GM12872 (cell line): ENCODE data around the gene MACROH2A1.

Source experiments
- TF ChIP-seq, protein P1 (sequence below): IDR thresholded peaks from 3 replicates; pipeline ENCODE4 v1.5.1; 2011; ENCODE audit warnings: low read depth, mild to moderate bottlenecking, low read length, moderate library complexity; ENCODE audit not compliant: insufficient read depth

MACROH2A1 gene

DNA sequence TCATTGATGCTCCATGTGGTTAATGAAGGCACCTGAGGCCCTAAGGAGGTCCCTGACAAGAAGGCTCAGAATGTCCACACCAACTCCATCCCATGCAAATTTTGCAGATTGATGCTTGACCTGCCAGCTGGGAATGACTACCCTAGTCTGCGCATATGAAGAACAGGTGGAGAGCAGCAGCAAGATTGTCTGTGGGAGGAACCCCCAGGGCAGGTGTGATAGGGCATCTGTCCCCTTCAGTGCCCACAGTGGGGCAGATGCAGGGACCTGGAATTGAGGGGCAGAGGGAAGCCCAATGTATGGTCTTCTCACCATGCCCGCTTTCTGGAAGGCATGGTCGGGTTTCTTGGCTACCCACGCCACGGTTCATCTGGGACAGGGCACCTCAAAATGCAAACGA, 79.6 kb downstream of the MACROH2A1 start:
- TF ChIP-seq, protein P1, sequence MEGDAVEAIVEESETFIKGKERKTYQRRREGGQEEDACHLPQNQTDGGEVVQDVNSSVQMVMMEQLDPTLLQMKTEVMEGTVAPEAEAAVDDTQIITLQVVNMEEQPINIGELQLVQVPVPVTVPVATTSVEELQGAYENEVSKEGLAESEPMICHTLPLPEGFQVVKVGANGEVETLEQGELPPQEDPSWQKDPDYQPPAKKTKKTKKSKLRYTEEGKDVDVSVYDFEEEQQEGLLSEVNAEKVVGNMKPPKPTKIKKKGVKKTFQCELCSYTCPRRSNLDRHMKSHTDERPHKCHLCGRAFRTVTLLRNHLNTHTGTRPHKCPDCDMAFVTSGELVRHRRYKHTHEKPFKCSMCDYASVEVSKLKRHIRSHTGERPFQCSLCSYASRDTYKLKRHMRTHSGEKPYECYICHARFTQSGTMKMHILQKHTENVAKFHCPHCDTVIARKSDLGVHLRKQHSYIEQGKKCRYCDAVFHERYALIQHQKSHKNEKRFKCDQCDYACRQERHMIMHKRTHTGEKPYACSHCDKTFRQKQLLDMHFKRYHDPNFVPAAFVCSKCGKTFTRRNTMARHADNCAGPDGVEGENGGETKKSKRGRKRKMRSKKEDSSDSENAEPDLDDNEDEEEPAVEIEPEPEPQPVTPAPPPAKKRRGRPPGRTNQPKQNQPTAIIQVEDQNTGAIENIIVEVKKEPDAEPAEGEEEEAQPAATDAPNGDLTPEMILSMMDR = no peak

DNA sequence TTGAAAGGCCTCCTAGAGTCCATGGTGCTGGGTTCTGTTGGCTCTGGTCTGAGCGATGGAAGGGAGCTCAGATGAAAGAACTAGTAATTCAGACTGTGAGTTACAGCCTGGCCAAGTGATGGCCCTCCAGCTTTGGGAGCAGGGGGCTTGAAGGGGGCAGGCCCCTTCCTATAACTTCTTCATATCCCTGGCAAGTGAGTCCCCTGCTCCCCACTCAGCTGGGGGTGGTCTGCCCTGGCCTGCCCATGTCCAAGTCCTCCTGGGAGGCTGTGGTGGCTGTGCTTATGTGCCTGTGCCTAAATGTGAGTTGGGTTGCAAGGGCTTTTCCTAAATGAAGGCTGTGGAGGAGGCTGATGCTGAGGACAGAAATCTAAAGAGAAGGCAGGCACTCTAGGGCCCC, 80.1 kb downstream of the MACROH2A1 start:
- TF ChIP-seq, protein P1 = no peak

DNA sequence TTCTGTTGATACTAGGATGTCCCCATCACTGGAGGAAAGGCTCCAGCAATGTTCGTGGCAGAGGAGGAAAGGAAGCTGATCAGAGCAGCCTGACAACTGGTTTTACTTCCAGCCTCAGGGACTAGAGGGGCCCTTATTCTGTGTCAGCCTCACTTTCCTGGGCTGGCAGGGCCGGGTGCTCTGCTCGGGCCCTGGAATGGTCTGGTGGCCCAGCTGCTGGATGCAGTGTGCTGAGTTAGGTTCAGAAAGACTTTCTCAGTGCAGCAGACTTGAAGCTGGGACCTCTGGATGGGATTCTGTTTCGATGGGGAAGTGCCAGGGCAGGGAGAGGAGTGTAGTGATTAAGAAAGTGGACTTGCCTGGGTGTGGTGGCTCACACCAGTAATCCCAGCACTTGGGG, 81.0 kb downstream of the MACROH2A1 start:
- TF ChIP-seq, protein P1 = no peak

DNA sequence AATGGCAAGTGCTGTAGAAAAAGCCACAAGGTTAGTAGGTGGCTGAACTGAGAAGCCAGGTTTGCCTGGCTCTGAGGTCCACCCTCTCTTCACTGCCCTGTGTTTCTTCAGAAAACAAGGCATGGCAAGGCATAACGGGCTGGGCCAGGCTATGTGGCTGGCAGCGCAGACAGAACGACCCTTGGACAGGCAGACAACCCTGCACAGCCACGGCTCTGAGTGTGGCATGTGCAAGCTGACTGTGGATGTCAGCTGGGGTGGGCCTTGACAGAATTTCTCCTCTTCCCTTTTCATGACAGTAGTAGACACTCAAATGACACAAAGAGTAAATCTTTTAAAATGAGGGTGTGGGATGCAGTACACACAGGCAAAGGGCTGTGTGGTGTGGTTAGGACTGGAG, 81.7 kb downstream of the MACROH2A1 start:
- TF ChIP-seq, protein P1 = no peak

DNA sequence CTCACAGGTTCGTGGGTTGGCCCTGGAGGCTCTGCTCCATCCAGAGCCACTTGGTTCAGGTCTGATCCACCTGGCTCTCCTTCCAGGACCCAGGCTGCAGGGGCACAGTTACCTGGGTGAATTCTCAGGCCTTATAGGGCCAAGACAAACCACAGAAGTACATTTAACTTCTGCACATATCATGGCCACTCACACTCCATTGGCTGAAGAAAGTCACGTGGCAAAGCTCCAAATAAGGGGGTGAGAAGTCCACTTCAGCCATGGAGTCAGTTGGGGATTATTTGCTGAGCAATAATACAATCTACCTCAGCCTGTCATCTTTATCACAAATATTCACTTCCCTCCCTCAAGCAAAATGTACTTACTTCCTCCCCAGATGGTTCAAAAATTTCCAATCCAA, 83.6 kb downstream of the MACROH2A1 start:
- TF ChIP-seq, protein P1 = no peak

DNA sequence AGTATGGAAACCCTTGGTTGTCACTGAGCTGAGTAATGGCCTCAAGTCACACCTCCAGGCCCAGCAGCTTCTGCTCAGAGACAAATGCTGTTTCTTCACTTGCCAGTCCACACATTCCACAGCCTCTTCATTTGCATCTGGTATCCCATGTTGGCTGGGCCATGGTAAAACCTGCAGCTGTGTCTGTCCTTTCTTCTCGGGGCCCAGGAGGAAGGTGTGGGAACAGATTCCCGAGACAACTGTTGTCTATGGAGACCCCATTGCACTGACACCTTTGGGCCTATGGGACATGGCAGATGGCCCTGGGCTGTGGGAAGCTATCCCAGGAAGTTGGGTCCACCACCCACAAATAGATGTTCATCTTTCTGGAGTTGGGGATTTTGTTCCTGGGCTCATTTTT, 85.1 kb downstream of the MACROH2A1 start:
- TF ChIP-seq, protein P1 = no peak

DNA sequence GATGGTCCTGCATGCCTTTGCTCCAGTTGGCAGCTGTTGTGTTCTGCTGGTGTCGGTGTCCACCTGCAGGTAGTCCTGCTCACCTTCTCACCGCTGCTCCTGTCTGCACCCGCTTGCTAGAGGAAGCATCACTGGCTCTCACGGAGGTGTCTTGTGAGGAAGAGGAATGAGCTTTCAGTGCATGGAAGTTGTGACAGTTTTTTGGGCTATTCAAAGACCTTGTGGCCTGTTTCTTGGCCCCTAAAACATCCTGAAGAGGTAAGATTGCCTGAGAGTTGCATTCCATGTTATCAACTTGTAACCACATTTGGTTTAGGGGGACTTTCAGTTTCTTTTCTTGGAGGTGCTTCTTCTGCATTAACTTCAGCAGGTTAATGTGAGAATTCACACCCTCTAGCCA, 85.6 kb downstream of the MACROH2A1 start:
- TF ChIP-seq, protein P1 = no peak
